H9 (cell line): ENCODE results near the gene MMEL1. TPM values are rescaled to one million over a fixed set of nuclear protein-coding genes. Genes with fewer than 3 reads are reported as not detected.

Experiments used
- DNase-seq: peaks from one replicate; pipeline ENCODE4 v3.0.0-alpha.2; 2017
- H2AFZ ChIP-seq: one replicate; pipeline ENCODE4 v1.6.1; 2013; ENCODE audit warnings: mild to moderate bottlenecking, low read length, control low read depth, moderate library complexity
- H2AK5ac ChIP-seq: 2 replicates; pipeline ENCODE4 v1.6.1; 2013; ENCODE audit warnings: low read length, control low read depth, mixed read lengths; ENCODE audit not compliant: insufficient read length
- H2BK120ac ChIP-seq: one replicate; pipeline ENCODE4 v1.6.1; 2013; ENCODE audit warnings: low read depth, mild to moderate bottlenecking, low read length, control low read depth, inconsistent platforms; ENCODE audit not compliant: poor library complexity, severe bottlenecking
- H2BK12ac ChIP-seq: 2 replicates; pipeline ENCODE4 v1.6.1; 2013; ENCODE audit warnings: low read length, control low read depth, mixed read lengths, low read depth; ENCODE audit not compliant: insufficient read length
- H2BK15ac ChIP-seq: 2 replicates; pipeline ENCODE4 v1.6.1; 2013; ENCODE audit warnings: low read depth, low read length, control low read depth
- H2BK20ac ChIP-seq: one replicate; pipeline ENCODE4 v1.6.1; 2013; ENCODE audit warnings: low read depth, mild to moderate bottlenecking, low read length, control low read depth, inconsistent platforms; ENCODE audit not compliant: poor library complexity, severe bottlenecking
- H2BK5ac ChIP-seq: 2 replicates; pipeline ENCODE4 v1.6.1; 2013; ENCODE audit warnings: low read length, control low read depth, mixed read lengths; ENCODE audit not compliant: insufficient read length
- H3K14ac ChIP-seq: 2 replicates; pipeline ENCODE4 v1.6.1; 2013; ENCODE audit warnings: low read length, control low read depth; ENCODE audit not compliant: insufficient read depth
- H3K18ac ChIP-seq: 2 replicates; pipeline ENCODE4 v1.6.1; 2013; ENCODE audit warnings: low read depth, mild to moderate bottlenecking, mixed read lengths, low read length, control low read depth; ENCODE audit not compliant: insufficient read length
- H3K23ac ChIP-seq: 2 replicates; pipeline ENCODE4 v1.6.1; 2013; ENCODE audit warnings: low read length, control low read depth, mixed read lengths, low read depth; ENCODE audit not compliant: insufficient read length
- H3K23me2 ChIP-seq: 2 replicates; pipeline ENCODE4 v1.6.1; 2013; ENCODE audit warnings: low read depth, mild to moderate bottlenecking, mixed read lengths, low read length, control low read depth; ENCODE audit not compliant: insufficient read length, poor library complexity, severe bottlenecking
- H3K27ac ChIP-seq: 2 replicates; pipeline ENCODE4 v1.5.1; 2013; ENCODE audit warnings: low read length, control low read depth, mixed read lengths, low read depth; ENCODE audit not compliant: insufficient read length
- H3K27me3 ChIP-seq: 2 replicates; pipeline ENCODE4 v1.6.1; 2013; ENCODE audit warnings: low read length, control low read depth, inconsistent platforms; ENCODE audit not compliant: insufficient read depth
- H3K4ac ChIP-seq: 2 replicates; pipeline ENCODE4 v1.6.1; 2013; ENCODE audit warnings: low read depth, mild to moderate bottlenecking, control low read depth, inconsistent platforms, low read length, moderate library complexity
- H3K4me1 ChIP-seq: 2 replicates; pipeline ENCODE4 v1.6.1; 2013; ENCODE audit warnings: low read length, control low read depth, inconsistent platforms; ENCODE audit not compliant: insufficient read depth
- H3K4me2 ChIP-seq: 2 replicates; pipeline ENCODE4 v1.6.1; 2013; ENCODE audit warnings: low read length, control low read depth, mixed read lengths; ENCODE audit not compliant: insufficient read length, insufficient read depth
- H3K56ac ChIP-seq: 2 replicates; pipeline ENCODE4 v1.6.1; 2013; ENCODE audit warnings: low read depth, mild to moderate bottlenecking, mixed read lengths, low read length, control low read depth; ENCODE audit not compliant: insufficient read length
- H3K79me1 ChIP-seq: 2 replicates; pipeline ENCODE4 v1.6.1; 2013; ENCODE audit warnings: low read depth, mild to moderate bottlenecking, moderate library complexity, low read length, control low read depth, inconsistent platforms; ENCODE audit not compliant: insufficient read depth, poor library complexity, severe bottlenecking
- H3K79me2 ChIP-seq: 2 replicates; pipeline ENCODE4 v1.6.1; 2013; ENCODE audit warnings: low read length, control low read depth, inconsistent platforms; ENCODE audit not compliant: insufficient read depth
- H3K9ac ChIP-seq: 2 replicates; pipeline ENCODE4 v1.6.1; 2013; ENCODE audit warnings: low read length, control low read depth, mixed read lengths; ENCODE audit not compliant: insufficient read length; ENCODE audit errors: extremely low read depth
- H3K9me3 ChIP-seq: one replicate; pipeline ENCODE4 v1.6.1; 2013; ENCODE audit warnings: low read depth, low read length, inconsistent platforms; ENCODE audit not compliant: control insufficient read depth
- H3T11ph ChIP-seq: one replicate; pipeline ENCODE4 v1.6.1; 2013; ENCODE audit warnings: mild to moderate bottlenecking, low read length, control low read depth, inconsistent platforms
- H4K20me1 ChIP-seq: one replicate; pipeline ENCODE4 v1.6.1; 2013; ENCODE audit not compliant: control insufficient read depth, insufficient read length, insufficient read depth
- H4K5ac ChIP-seq: 2 replicates; pipeline ENCODE4 v1.6.1; 2013; ENCODE audit warnings: low read depth, mild to moderate bottlenecking, mixed read lengths, low read length, control low read depth; ENCODE audit not compliant: insufficient read length
- H4K8ac ChIP-seq: replicated peaks from 2 replicates; pipeline ENCODE4 v1.6.1; 2013; ENCODE audit warnings: low read length, control low read depth, mixed read lengths, low read depth; ENCODE audit not compliant: insufficient read length
- H4K91ac ChIP-seq: 2 replicates; pipeline ENCODE4 v1.6.1; 2013; ENCODE audit warnings: low read depth, mild to moderate bottlenecking, moderate library complexity, mixed read lengths, low read length, control low read depth; ENCODE audit not compliant: insufficient read length
- H3K27ac Mint-ChIP-seq, 3 experiments: 2 replicates in 2 of 3; 3 replicates in 1 of 3; pipeline ENCODE4 v1.8.0; 2020 to 2021; ENCODE audit warnings: mixed read lengths in 3 of 3, mild to moderate bottlenecking in 1 of 3, moderate library complexity in 1 of 3
- H3K27me3 Mint-ChIP-seq: 2 replicates; pipeline ENCODE4 v1.8.0; 2021; ENCODE audit warnings: low read depth, mild to moderate bottlenecking, moderate library complexity, mixed read lengths
- H3K36me3 Mint-ChIP-seq, 3 experiments: 2 replicates in 2 of 3; 3 replicates in 1 of 3; pipeline ENCODE4 v1.8.0; 2020 to 2021; ENCODE audit warnings: low read depth in 3 of 3, mixed read lengths in 3 of 3; ENCODE audit not compliant: insufficient read depth in 1 of 3
- H3K4me1 Mint-ChIP-seq, 2 experiments: 2 replicates each; pipeline ENCODE4 v1.8.0; 2020; ENCODE audit warnings: mixed read lengths in 2 of 2
- H3K4me3 Mint-ChIP-seq, 2 experiments: 2 replicates in 1 of 2; 3 replicates in 1 of 2; pipeline ENCODE4 v1.8.0; 2020 to 2021; ENCODE audit warnings: mild to moderate bottlenecking in 2 of 2, mixed read lengths in 2 of 2, moderate library complexity in 1 of 2
- H3K9me3 Mint-ChIP-seq, 2 experiments: 2 replicates in 1 of 2; 3 replicates in 1 of 2; pipeline ENCODE4 v1.8.0; 2020; ENCODE audit warnings: mild to moderate bottlenecking in 2 of 2, mixed read lengths in 2 of 2, moderate library complexity in 1 of 2
- CTCF ChIP-seq: fragments of 200-600 bp; sonication (generic); conservative IDR thresholded peaks from 3 replicates; pipeline ENCODE4 v1.8.0; 2021; ENCODE audit warnings: antibody characterized with exemption, mild to moderate bottlenecking
- WGBS: extraction: QIAGEN DNeasy Blood & Tissue Kit; methylation state at CpG from one replicate; pipeline ENCODE4 v1.1.7; 2013; ENCODE audit warnings: missing lambda C conversion rate, low lambda C conversion rate, mixed read lengths; ENCODE audit not compliant: insufficient read length; ENCODE audit errors: extremely low coverage; 5-methylcytosine and 5-hydroxymethylcytosine counted together
- total RNA-seq: library from RNA; stranded (reverse); gene quantifications from 2 replicates; pipeline ENCODE4 v1.2.1, GENCODE V29; 2021

MMEL1 gene
- total RNA-seq, 1 experiment from 2014 or later, result 0.42 TPM

- Histone ChIP-seq H2BK12ac (no peak overlapping the region), H3K27ac (no peak overlapping the region), H3K9ac (no peak overlapping the region), H2AK5ac (no peak overlapping the region), H3K27me3 (no peaks in the 10 kb centered on the region), H3K14ac (no peak overlapping the region), H3T11ph (no peak overlapping the region), H3K79me1 (no peaks in the 10 kb centered on the region), H2BK15ac (no peak overlapping the region), H3K9me3 (no peaks in the 10 kb centered on the region), H3K79me2 (no peaks in the 10 kb centered on the region), H4K91ac (no peak overlapping the region), H4K20me1 (no peaks in the 10 kb centered on the region), H2BK5ac (no peak overlapping the region), H2BK20ac (no peak overlapping the region), H3K4me1 (no peaks in the 10 kb centered on the region), H2AFZ (no peak overlapping the region), H4K5ac (no peak overlapping the region), H3K23me2 (no peaks in the 10 kb centered on the region), H3K4ac (no peak overlapping the region), H3K18ac (no peak overlapping the region), H2BK120ac (no peak overlapping the region), H3K4me2 (no peak overlapping the region), H3K23ac (no peak overlapping the region), H4K8ac (no peak overlapping the region), H3K56ac (no peak overlapping the region)
- H3K9me3 Mint-ChIP-seq, result no peaks in the 10 kb centered on the region; a peak in 1 of 5 replicates
- H3K4me1 Mint-ChIP-seq, result peaks cover 9 to 10% of the 10 kb centered on the region in 2 experiments
- H3K27ac Mint-ChIP-seq, result no peak overlapping the region
- H3K27me3 Mint-ChIP-seq, result peaks cover 2% of the 10 kb centered on the region; the same call in 1 of the 2 replicates
- no peaks in the 10 kb centered on the region for H3K36me3 Mint-ChIP-seq
- WGBS, result no CpG with 5 or more reads among the region's 12 CpGs
- no peak for TF ChIP-seq CTCF
- H3K4me3 Mint-ChIP-seq, result no peak overlapping the region
- no peak for DNase-seq
Observed at GRCh38 chr1:2558420-2558819, 74.4 kb downstream of the MMEL1 start.
